Left ventricle myocardium inferior (tissue), 1 donor: ENCODE results near the gene ANK3. TPM values are rescaled to one million over a fixed set of nuclear protein-coding genes. Genes with fewer than 3 reads are reported as not detected.

Experiments used
- DNase-seq: peaks from one replicate; pipeline ENCODE4 v3.0.0-alpha.2; 2020
- H3K27ac ChIP-seq: fragments of 200-600 bp; replicated peaks from 2 replicates; pipeline ENCODE4 v1.8.0; 2021
- H3K27me3 ChIP-seq: fragments of 200-600 bp; 2 replicates; pipeline ENCODE4 v1.8.0; 2021; ENCODE audit warnings: low read depth
- H3K36me3 ChIP-seq: fragments of 200-600 bp; 2 replicates; pipeline ENCODE4 v1.8.0; 2021
- H3K4me1 ChIP-seq: fragments of 200-600 bp; 2 replicates; pipeline ENCODE4 v1.8.0; 2021
- H3K4me3 ChIP-seq: fragments of 200-600 bp; 2 replicates; pipeline ENCODE4 v1.8.0; 2021; ENCODE audit warnings: mild to moderate bottlenecking, moderate library complexity
- H3K9me3 ChIP-seq: fragments of 200-600 bp; replicated peaks from 2 replicates; pipeline ENCODE4 v1.8.0; 2021
- intact Hi-C: fragments of 100-400 bp; cut with micrococcal nuclease; formaldehyde crosslinking; loops from one replicate; pipeline ENCODE4 v1.11.0; 2022
- total RNA-seq: library from RNA; stranded (reverse); fragmentation: NEBNext Ultra II Directional; extraction: Animal tissue kit (Norgen Biotek cat#: 25700); gene quantifications from one replicate; pipeline ENCODE4 v1.2.1, GENCODE V29; 2021
- TF ChIP-seq, protein P1 (sequence below): fragments of 200-600 bp; IDR thresholded peaks from 2 replicates; pipeline ENCODE4 v1.8.0; 2021; ENCODE audit warnings: antibody characterized with exemption, mild to moderate bottlenecking, borderline replicate concordance
- donor health status: DM: no; HTN: yes; CAD: no; lungs with severe emphysema.

Gene ANK3
- total RNA-seq, 1 donor from 2014 or later = 179 TPM

DNA sequence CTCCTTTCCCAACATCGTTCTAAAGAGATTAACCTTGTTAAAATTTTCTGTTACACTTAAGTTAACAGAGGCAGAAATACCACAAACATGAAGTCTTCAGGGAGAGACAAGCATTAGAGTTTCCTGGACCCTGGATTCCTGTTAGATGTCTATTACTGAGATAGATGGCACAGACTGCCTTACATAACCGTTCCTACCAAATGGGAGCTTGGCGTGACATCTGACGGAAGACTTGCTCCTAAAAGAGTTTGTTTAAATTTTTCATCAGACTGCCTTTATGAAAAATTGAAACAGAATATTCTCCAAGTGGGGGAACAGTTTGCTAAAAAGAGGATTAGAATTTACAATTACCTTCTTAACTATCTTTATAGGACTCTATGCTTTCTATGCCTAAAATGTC is 22.7 kb downstream of the ANK3 start:
- TF ChIP-seq, protein P1, sequence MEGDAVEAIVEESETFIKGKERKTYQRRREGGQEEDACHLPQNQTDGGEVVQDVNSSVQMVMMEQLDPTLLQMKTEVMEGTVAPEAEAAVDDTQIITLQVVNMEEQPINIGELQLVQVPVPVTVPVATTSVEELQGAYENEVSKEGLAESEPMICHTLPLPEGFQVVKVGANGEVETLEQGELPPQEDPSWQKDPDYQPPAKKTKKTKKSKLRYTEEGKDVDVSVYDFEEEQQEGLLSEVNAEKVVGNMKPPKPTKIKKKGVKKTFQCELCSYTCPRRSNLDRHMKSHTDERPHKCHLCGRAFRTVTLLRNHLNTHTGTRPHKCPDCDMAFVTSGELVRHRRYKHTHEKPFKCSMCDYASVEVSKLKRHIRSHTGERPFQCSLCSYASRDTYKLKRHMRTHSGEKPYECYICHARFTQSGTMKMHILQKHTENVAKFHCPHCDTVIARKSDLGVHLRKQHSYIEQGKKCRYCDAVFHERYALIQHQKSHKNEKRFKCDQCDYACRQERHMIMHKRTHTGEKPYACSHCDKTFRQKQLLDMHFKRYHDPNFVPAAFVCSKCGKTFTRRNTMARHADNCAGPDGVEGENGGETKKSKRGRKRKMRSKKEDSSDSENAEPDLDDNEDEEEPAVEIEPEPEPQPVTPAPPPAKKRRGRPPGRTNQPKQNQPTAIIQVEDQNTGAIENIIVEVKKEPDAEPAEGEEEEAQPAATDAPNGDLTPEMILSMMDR = no peak
- no peak for DNase-seq
- intact Hi-C loops = no loop called here
- Histone ChIP-seq H3K4me3 (no peak overlapping the region), H3K4me1 (no peaks in the 10 kb centered on the region), H3K9me3 (no peaks in the 10 kb centered on the region), H3K27ac (no peak overlapping the region), H3K27me3 (no peaks in the 10 kb centered on the region), H3K36me3 (no peaks in the 10 kb centered on the region)

GRCh38 chr10:60363187-60363586 is 26.5 kb downstream of the ANK3 start:
- TF ChIP-seq, protein P1 = no peak
- no peaks in the 10 kb centered on the region for H3K4me1 ChIP-seq
- no peaks in the 10 kb centered on the region for H3K27me3 ChIP-seq
- DNase-seq = no peak
- no peak overlapping the region for H3K27ac ChIP-seq
- intact Hi-C loops = no loop called here
- no peaks in the 10 kb centered on the region for H3K9me3 ChIP-seq
- no peak overlapping the region for H3K4me3 ChIP-seq
- no peaks in the 10 kb centered on the region for H3K36me3 ChIP-seq

GRCh38 chr10:60362461-60362860 is 27.2 kb downstream of the ANK3 start:
- Histone ChIP-seq H3K4me3 (no peak overlapping the region), H3K9me3 (no peaks in the 10 kb centered on the region), H3K36me3 (no peaks in the 10 kb centered on the region), H3K27me3 (no peaks in the 10 kb centered on the region), H3K27ac (no peak overlapping the region), H3K4me1 (no peaks in the 10 kb centered on the region)
- intact Hi-C loops = no loop called here
- TF ChIP-seq, protein P1 = no peak
- DNase-seq = no peak

DNA sequence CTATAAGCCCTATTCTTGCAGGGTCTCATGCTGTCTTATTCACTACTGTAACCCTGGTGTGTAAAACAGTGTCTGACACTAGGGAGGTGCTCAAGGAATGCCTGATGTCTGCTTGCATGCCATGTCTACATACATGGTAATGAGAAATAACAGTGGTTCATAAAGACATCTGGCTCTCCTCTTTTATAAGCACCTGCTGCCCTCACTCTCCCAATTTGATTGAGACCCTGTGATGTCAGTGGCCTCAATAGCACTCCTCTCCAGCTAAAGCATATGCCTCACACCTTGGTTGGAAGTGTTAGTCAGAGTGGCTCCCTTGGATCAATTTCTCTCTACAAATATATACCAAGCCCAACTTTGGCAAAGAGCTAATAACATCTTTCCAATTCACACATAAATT is 30.6 kb downstream of the ANK3 start:
- intact Hi-C loops = no loop called here
- H3K4me3 ChIP-seq = no peak overlapping the region
- H3K9me3 ChIP-seq = no peaks in the 10 kb centered on the region
- no peak for DNase-seq
- no peak overlapping the region for H3K27ac ChIP-seq
- no peaks in the 10 kb centered on the region for H3K27me3 ChIP-seq
- H3K36me3 ChIP-seq = no peaks in the 10 kb centered on the region
- peaks cover 12% of the 10 kb centered on the region for H3K4me1 ChIP-seq
- TF ChIP-seq, protein P1 = no peak

- no peak overlapping the region for H3K4me3 ChIP-seq
- no peaks in the 10 kb centered on the region for H3K27me3 ChIP-seq
- intact Hi-C loops = no loop called here
- peaks cover 19% of the 10 kb centered on the region for H3K4me1 ChIP-seq
- no peak overlapping the region for H3K27ac ChIP-seq
- no peaks in the 10 kb centered on the region for H3K36me3 ChIP-seq
- DNase-seq = no peak
- TF ChIP-seq, protein P1 = no peak
- no peaks in the 10 kb centered on the region for H3K9me3 ChIP-seq
Measured at GRCh38 chr10:60358282-60358681, 31.4 kb downstream of the ANK3 start.
